Measurements from ENCODE around the gene PKD1L1. TPM values are rescaled to one million over a fixed set of nuclear protein-coding genes. Genes with fewer than 3 reads are reported as not detected.

The PKD1L1 gene
- total and polyA plus RNA-seq, 11 donors = 1.1 to 3.7 (median 2.3) TPM

GRCh38 chr7:47734949-47735291, 213.3 kb downstream of the PKD1L1 start:
- intact Hi-C loops (cut with DNase I) = no loop called here

GRCh38 chr7:47734287-47734948, 213.8 kb downstream of the PKD1L1 start:
- Histone ChIP-seq H3K9me3 (no peaks in the 10 kb centered on the region), H3K27ac (no peak overlapping the region), H3K36me3 (no peaks in the 10 kb centered on the region), H3K4me3 (no peak overlapping the region), H3K27me3 (no peaks in the 10 kb centered on the region), H3K4me1 (no peaks in the 10 kb centered on the region)
- intact Hi-C loops (cut with DNase I) = no loop called here
- TF ChIP-seq POLR2A (IDR thresholded peaks at IDR 0.05) = no peak
- TF ChIP-seq CTCF (IDR thresholded peaks at IDR 0.05) = no peak
- DNase-seq = no peak
- WGBS, 4 donors = 74 to 79% (median 77%) methylated on average over 9 to 11 of the region's 11 CpGs
- no peak for ATAC-seq

More at GRCh38 chr7:47734949-47735291, 213.3 kb downstream of the PKD1L1 start:
- H3K4me1 ChIP-seq = no peaks in the 10 kb centered on the region
- H3K36me3 ChIP-seq = no peaks in the 10 kb centered on the region
- TF ChIP-seq CTCF (IDR thresholded peaks at IDR 0.05) (no peak), POLR2A (IDR thresholded peaks at IDR 0.05) (no peak)
- H3K27me3 ChIP-seq = no peaks in the 10 kb centered on the region
- no peak overlapping the region for H3K27ac ChIP-seq
- ATAC-seq = no peak
- H3K9me3 ChIP-seq = no peaks in the 10 kb centered on the region
- 93 to 98% (median 95%) methylated on average over 4 of the region's 4 CpGs for WGBS, 4 donors
- DNase-seq = no peak
- no peak overlapping the region for H3K4me3 ChIP-seq

GRCh38 chr7:47730142-47730541, 218.1 kb downstream of the PKD1L1 start:
- ATAC-seq (no peak), DNase-seq (no peak)
- Histone ChIP-seq H3K27me3 (no peaks in the 10 kb centered on the region), H3K27ac (no peak overlapping the region), H3K9me3 (no peaks in the 10 kb centered on the region), H3K4me3 (no peak overlapping the region), H3K36me3 (no peaks in the 10 kb centered on the region), H3K4me1 (no peaks in the 10 kb centered on the region)
- 73 to 83% (median 76%) methylated on average over 9 of the region's 9 CpGs for WGBS, 4 donors
- intact Hi-C loops (cut with DNase I) = no loop called here
- TF ChIP-seq CTCF (IDR thresholded peaks at IDR 0.05) (no peak), POLR2A (IDR thresholded peaks at IDR 0.05) (no peak)

- ATAC-seq (no peak), DNase-seq (no peak)
- no peaks in the 10 kb centered on the region for H3K4me1 ChIP-seq
- H3K27ac ChIP-seq = no peak overlapping the region
- H3K4me3 ChIP-seq = no peak overlapping the region
- no peaks in the 10 kb centered on the region for H3K36me3 ChIP-seq
- 91 to 99% (median 96%) methylated on average over 3 of the region's 3 CpGs for WGBS, 4 donors
- no peaks in the 10 kb centered on the region for H3K27me3 ChIP-seq
- H3K9me3 ChIP-seq = no peaks in the 10 kb centered on the region
- TF ChIP-seq CTCF (IDR thresholded peaks at IDR 0.05) (no peak), POLR2A (IDR thresholded peaks at IDR 0.05) (no peak)
- intact Hi-C loops (cut with DNase I) = no loop called here
Observed at GRCh38 chr7:47726047-47726726, 222.1 kb downstream of the PKD1L1 start.

All from heart left ventricle (tissue), 16 donors.